Psoas muscle (tissue), 8 donors: ENCODE data around the gene FHDC1. TPM values are rescaled to one million over a fixed set of nuclear protein-coding genes. Genes with fewer than 3 reads are reported as not detected.

ENCODE experiments used
- ATAC-seq, 4 donors: fragments of 200-7000 bp; cut with Tn5 transposase; one replicate each; pipeline ENCODE4 v1.9.1; 2020; ENCODE audit warnings: moderate library complexity in 3 of 4, mild to moderate bottlenecking in 2 of 4
- DNase-seq, 2 donors: peaks; one replicate each; pipeline ENCODE4 v3.0.0-alpha.2; 2020
- H3K27ac ChIP-seq: fragments of 200-600 bp; one replicate; pipeline ENCODE4 v1.8.0; 2022
- H3K27me3 ChIP-seq, 3 donors: fragments of 200-600 bp in 1 of 3; one replicate each; pipeline versions ENCODE4 v1.6.1 to v1.8.0; 2013 to 2022; ENCODE audit warnings: low read length in 2 of 3, mild to moderate bottlenecking in 2 of 3, moderate library complexity in 1 of 3; ENCODE audit not compliant: insufficient read depth in 3 of 3
- H3K36me3 ChIP-seq, 2 donors: fragments of 200-600 bp in 1 of 2; one replicate each; pipeline versions ENCODE4 v1.6.1 to v1.8.0; 2013 to 2022; ENCODE audit warnings: low read depth in 1 of 2, mild to moderate bottlenecking in 1 of 2, moderate library complexity in 1 of 2; ENCODE audit not compliant: insufficient read depth in 1 of 2
- H3K4me1 ChIP-seq: fragments of 200-600 bp; one replicate; pipeline ENCODE4 v1.8.0; 2022
- H3K4me3 ChIP-seq: fragments of 200-600 bp; one replicate; pipeline ENCODE4 v1.8.0; 2022; ENCODE audit warnings: mild to moderate bottlenecking
- H3K9me3 ChIP-seq: fragments of 200-600 bp; one replicate; pipeline ENCODE4 v1.8.0; 2022
- CTCF ChIP-seq: fragments of 200-600 bp; IDR thresholded peaks from one replicate; pipeline ENCODE4 v1.8.0; 2022; ENCODE audit warnings: antibody characterized with exemption
- WGBS, 3 donors: extraction: QIAGEN DNeasy Blood & Tissue Kit; methylation state at CpG; one replicate each; pipeline versions ENCODE4 v1.1.6 to v1.1.7; 2013; 5-methylcytosine and 5-hydroxymethylcytosine counted together
- intact Hi-C, 2 donors: fragments of 100-400 bp; cut with DNase I; formaldehyde crosslinking; loops; one replicate each; pipeline versions ENCODE4 v1.11.0 to v1.14.2; 2022
- polyA plus RNA-seq, 3 donors: library from polyadenylated mRNA; stranded (reverse); fragments of 200-250 nt; gene quantifications; one replicate each; pipeline ENCODE4 v1.2.3, GENCODE V29; 2013
- total RNA-seq, 4 donors: library from RNA; stranded (reverse); fragmentation: NEBNext Ultra II Directional in 2 of 4; extraction: Animal tissue kit (Norgen Biotek cat#: 25700) in 2 of 4; gene quantifications; one replicate each; pipeline versions ENCODE4 v1.2.1 to v1.2.4, GENCODE V29; 2021 to 2023
- donor health status: healthy with polysubstance abuse.
- donor health status: DM: no; HTN: no; CAD: no; lungs with moderate emphysema.
- donor health status: Bipolar disorder and iron deficiency.
- donor health status: healthy.
- donor health status: DM: yes; HTN: yes; CAD: no.
- donor health status: DM: no; HTN: no; CAD: no.
- donor health status: DM: no; HTN: no; CAD: no.
- donor health status: DM: yes; HTN: yes; CAD: no.

The FHDC1 gene
- total and polyA plus RNA-seq, 7 donors, result 0.27 to 2.8 (median 0.38) TPM

DNA sequence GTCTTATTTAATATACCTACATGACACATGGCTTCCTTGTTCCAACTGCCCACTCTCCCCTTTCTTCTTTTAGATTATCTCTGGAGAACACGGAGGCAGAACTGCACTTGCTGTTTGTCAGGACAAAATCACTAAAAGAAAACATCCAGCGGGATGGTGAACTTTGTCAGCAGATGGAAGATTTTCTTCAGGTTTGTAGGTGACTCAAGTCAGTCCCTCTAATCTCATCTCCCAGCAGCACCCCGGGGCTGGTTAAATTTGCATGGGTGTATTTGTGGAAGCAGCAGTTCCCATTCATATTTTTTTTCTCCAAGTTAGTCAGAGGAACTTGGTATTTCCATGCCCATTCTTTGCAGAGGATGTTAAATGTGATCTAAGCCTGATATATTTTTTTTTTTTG is 31.8 kb downstream of the FHDC1 start:
- 85 to 89% (median 86%) methylated on average over 3 of the region's 3 CpGs for WGBS, 3 donors
- Histone ChIP-seq H3K9me3 (no peaks in the 10 kb centered on the region), H3K36me3 (no peaks in the 10 kb centered on the region), H3K4me1 (no peaks in the 10 kb centered on the region), H3K27me3 (no peaks in the 10 kb centered on the region), H3K27ac (no peak overlapping the region), H3K4me3 (no peak overlapping the region)
- intact Hi-C loops, result no loop called here
- DNase-seq, result no peak
- no peak for ATAC-seq
- TF ChIP-seq CTCF, result no peak

DNA sequence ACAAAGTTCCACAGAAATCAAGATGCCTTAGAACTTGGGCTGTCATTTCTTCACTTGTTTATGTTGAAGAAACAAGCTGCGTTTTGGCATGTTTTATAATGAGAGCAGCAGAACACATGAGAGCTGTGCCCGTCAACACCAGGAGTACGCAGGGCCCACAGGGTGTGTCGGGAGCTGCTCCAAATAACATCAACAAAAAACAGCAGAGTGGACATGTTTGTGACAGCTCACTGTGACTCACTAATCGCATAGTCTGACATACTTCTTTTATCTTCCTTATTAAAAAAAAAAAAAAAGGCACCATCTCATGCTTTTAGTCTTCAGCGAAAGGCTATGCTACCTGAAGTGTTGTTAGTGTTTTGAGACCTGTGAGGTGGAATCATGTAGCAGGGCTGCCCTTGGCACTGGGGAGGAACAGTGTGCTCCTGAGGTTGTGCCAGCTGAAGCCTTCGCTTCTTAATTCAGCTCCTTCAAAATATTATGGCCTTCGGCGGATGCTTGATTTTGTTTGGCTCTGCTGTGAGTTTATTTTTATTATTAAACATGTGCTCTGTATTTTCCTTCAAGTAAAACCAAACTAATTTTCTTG is 32.8 kb downstream of the FHDC1 start:
- Histone ChIP-seq H3K27ac (no peak overlapping the region), H3K9me3 (no peaks in the 10 kb centered on the region), H3K27me3 (no peaks in the 10 kb centered on the region), H3K36me3 (no peaks in the 10 kb centered on the region), H3K4me3 (no peak overlapping the region), H3K4me1 (no peaks in the 10 kb centered on the region)
- intact Hi-C loops, result no loop called here
- no peak for TF ChIP-seq CTCF
- DNase-seq, result no peak
- WGBS, 3 donors, result 50 to 90% (median 79%) methylated on average over 9 of the region's 9 CpGs
- ATAC-seq, result no peak

DNA sequence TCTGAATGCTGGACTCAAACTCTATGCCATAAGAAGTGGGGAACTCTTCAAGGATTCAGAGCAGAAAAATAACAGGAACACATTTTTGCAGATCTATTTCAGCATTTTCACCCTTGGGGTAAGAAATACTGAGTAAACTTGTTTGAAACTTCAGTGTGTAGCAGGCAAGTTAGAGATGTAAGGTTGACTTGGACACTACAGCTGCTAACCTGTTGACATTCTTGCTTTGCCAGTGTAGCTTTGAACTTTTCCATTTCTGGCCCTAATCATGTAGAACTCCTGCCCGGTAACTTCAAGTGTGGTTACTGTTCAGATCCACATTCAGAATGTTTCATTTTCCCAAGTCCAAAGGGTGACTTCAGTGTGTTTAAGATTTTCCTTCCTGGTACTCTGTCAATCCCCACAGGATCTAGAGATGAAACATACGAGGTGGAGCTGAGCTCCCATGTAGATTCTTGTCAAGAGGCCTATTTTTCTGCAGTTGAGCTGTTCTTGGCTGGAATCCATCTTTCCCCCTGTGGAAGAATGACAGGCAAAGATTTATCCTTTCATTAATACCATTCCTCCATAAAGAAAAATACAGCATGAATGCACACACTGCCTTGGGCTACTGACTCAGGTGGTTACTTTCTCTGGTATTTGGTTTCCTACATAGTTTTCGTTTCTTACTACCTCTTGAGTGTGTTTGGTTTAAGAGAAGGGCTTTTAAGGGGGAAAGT is 34.1 kb downstream of the FHDC1 start:
- ATAC-seq, result no peak
- intact Hi-C loops, result no loop called here
- no peaks in the 10 kb centered on the region for H3K9me3 ChIP-seq
- H3K4me3 ChIP-seq, result no peak overlapping the region
- H3K4me1 ChIP-seq, result no peaks in the 10 kb centered on the region
- H3K27me3 ChIP-seq, result no peaks in the 10 kb centered on the region
- H3K36me3 ChIP-seq, result no peaks in the 10 kb centered on the region
- no peak for TF ChIP-seq CTCF
- WGBS, 3 donors, result 60 to 75% (median 69%) methylated on average over 3 of the region's 3 CpGs
- DNase-seq, result no peak
- no peak overlapping the region for H3K27ac ChIP-seq

DNA sequence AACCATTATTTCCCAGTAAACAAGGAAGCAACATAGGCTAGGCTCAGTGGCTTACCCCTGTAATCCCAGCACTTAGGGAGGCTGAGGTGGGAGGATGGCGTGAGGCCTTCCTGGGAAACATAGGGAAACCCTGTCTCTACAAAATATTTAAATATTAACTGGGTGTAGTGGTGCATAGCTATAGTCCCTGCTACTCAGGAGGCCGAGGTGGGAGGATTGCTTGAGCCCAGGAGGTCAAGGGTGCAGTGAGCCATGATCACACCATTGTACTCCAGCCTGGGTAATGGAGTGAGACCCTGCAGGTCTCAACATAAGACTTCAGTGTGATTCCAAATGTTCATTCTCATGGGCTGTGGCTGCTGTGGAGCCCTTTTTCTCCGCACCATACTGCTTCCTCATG is 34.9 kb downstream of the FHDC1 start:
- no peaks in the 10 kb centered on the region for H3K27me3 ChIP-seq
- ATAC-seq (no peak), DNase-seq (no peak)
- TF ChIP-seq CTCF, result no peak
- H3K9me3 ChIP-seq, result no peaks in the 10 kb centered on the region
- no peaks in the 10 kb centered on the region for H3K36me3 ChIP-seq
- H3K4me1 ChIP-seq, result no peaks in the 10 kb centered on the region
- 89 to 95% (median 95%) methylated on average over 3 of the region's 3 CpGs for WGBS, 3 donors
- H3K27ac ChIP-seq, result no peak overlapping the region
- no peak overlapping the region for H3K4me3 ChIP-seq
- intact Hi-C loops, result no loop called here
